ENCODE measurements around the gene OVCH1. TPM values are rescaled to one million over a fixed set of nuclear protein-coding genes. Genes with fewer than 3 reads are reported as not detected.
A peak's percentile ranks its signal among the peaks of the same experiment; 100 is the strongest.

The OVCH1 gene
- total RNA-seq, 1 donor from 2014 or later: not detected

GRCh38 chr12:29518407-29518806, 20.9 kb upstream of the OVCH1 start:
- no peak for DNase-seq (ENCODE audit: low read depth)
- TF ChIP-seq CTCF (conservative IDR thresholded peaks at IDR 0.05; ENCODE audit: low read depth, low read length): no peak
- H3K4me3 ChIP-seq (ENCODE audit: low read depth, low read length): no peak overlapping the region

GRCh38 chr12:29517264-29517663, 19.8 kb upstream of the OVCH1 start:
- no peak for DNase-seq (ENCODE audit: low read depth)
- H3K4me3 ChIP-seq (ENCODE audit: low read depth, low read length): no peak overlapping the region
- TF ChIP-seq CTCF (conservative IDR thresholded peaks at IDR 0.05; ENCODE audit: low read depth, low read length): peak; percentile 25

- H3K4me3 ChIP-seq (ENCODE audit: low read depth, low read length): no peak overlapping the region
- TF ChIP-seq CTCF (conservative IDR thresholded peaks at IDR 0.05; ENCODE audit: low read depth, low read length): no peak
- no peak for DNase-seq (ENCODE audit: low read depth)
Measured at GRCh38 chr12:29516431-29516875, 19.0 kb upstream of the OVCH1 start.

- DNase-seq (ENCODE audit: low read depth): no peak
- H3K4me3 ChIP-seq (ENCODE audit: low read depth, low read length): no peak overlapping the region
- TF ChIP-seq CTCF (conservative IDR thresholded peaks at IDR 0.05; ENCODE audit: low read depth, low read length): no peak
Measured at GRCh38 chr12:29510591-29511185, 13.2 kb upstream of the OVCH1 start.

- no peak for TF ChIP-seq CTCF (conservative IDR thresholded peaks at IDR 0.05; ENCODE audit: low read depth, low read length)
- H3K4me3 ChIP-seq (ENCODE audit: low read depth, low read length): no peak overlapping the region
- no peak for DNase-seq (ENCODE audit: low read depth)
Measured at GRCh38 chr12:29509503-29509902, 12.0 kb upstream of the OVCH1 start.

GRCh38 chr12:29508949-29509348, 11.5 kb upstream of the OVCH1 start:
- TF ChIP-seq CTCF (conservative IDR thresholded peaks at IDR 0.05; ENCODE audit: low read depth, low read length): no peak
- H3K4me3 ChIP-seq (ENCODE audit: low read depth, low read length): no peak overlapping the region
- no peak for DNase-seq (ENCODE audit: low read depth)

GRCh38 chr12:29505122-29505521, 7.6 kb upstream of the OVCH1 start:
- TF ChIP-seq CTCF (conservative IDR thresholded peaks at IDR 0.05; ENCODE audit: low read depth, low read length): no peak
- DNase-seq (ENCODE audit: low read depth): no peak
- no peak overlapping the region for H3K4me3 ChIP-seq (ENCODE audit: low read depth, low read length)

All from epithelial cell of proximal tubule (primary cell).